Neural progenitor cell (in vitro differentiated cells): Measurements from ENCODE around the gene GFPT1. TPM values are rescaled to one million over a fixed set of nuclear protein-coding genes. Genes with fewer than 3 reads are reported as not detected.

Source experiments
- DNase-seq: peaks from one replicate; pipeline ENCODE4 v3.0.0-alpha.2; 2016; ENCODE audit warnings: low spot score
- H2AFZ ChIP-seq: fragments of 200-600 bp; sonication (generic); replicated peaks from 2 replicates; pipeline ENCODE4 v1.6.1; 2016; ENCODE audit warnings: antibody characterized with exemption
- H3F3A ChIP-seq: fragments of 200-600 bp; sonication (generic); 2 replicates; pipeline ENCODE4 v1.6.1; 2016; ENCODE audit warnings: antibody characterized with exemption, low read depth
- H3K27ac ChIP-seq: fragments of 200-600 bp; sonication (generic); 2 replicates; pipeline ENCODE4 v1.5.1; 2016; ENCODE audit warnings: mild to moderate bottlenecking
- H3K27me3 ChIP-seq: fragments of 200-600 bp; sonication (generic); 2 replicates; pipeline ENCODE4 v1.6.1; 2016; ENCODE audit warnings: mild to moderate bottlenecking, moderate library complexity
- H3K36me3 ChIP-seq: fragments of 200-600 bp; sonication (generic); 2 replicates; pipeline ENCODE4 v1.5.1; 2016
- H3K4me1 ChIP-seq: fragments of 200-600 bp; sonication (generic); 2 replicates; pipeline ENCODE4 v1.6.1; 2016; ENCODE audit warnings: mixed run types
- H3K4me2 ChIP-seq: fragments of 200-600 bp; sonication (generic); 2 replicates; pipeline ENCODE4 v1.6.1; 2016
- H3K4me3 ChIP-seq: fragments of 200-600 bp; sonication (generic); 2 replicates; pipeline ENCODE4 v1.5.1; 2016
- H3K79me2 ChIP-seq: fragments of 200-600 bp; sonication (generic); 2 replicates; pipeline ENCODE4 v1.6.1; 2016; ENCODE audit warnings: low read depth
- H3K9ac ChIP-seq: fragments of 200-600 bp; sonication (generic); 2 replicates; pipeline ENCODE4 v1.6.1; 2016
- H3K9me3 ChIP-seq: fragments of 200-600 bp; sonication (generic); 2 replicates; pipeline ENCODE4 v1.5.1; 2016; ENCODE audit warnings: low read depth
- H4K20me1 ChIP-seq: fragments of 200-600 bp; sonication (generic); 2 replicates; pipeline ENCODE4 v1.6.1; 2016; ENCODE audit warnings: low read depth
- H3K27ac Mint-ChIP-seq: 3 replicates; pipeline ENCODE4 v1.8.0; 2021; ENCODE audit warnings: mixed read lengths
- H3K27me3 Mint-ChIP-seq: 2 replicates; pipeline ENCODE4 v1.8.0; 2022; ENCODE audit warnings: low read depth, mild to moderate bottlenecking, inconsistent platforms, moderate library complexity, mixed read lengths; ENCODE audit not compliant: insufficient read depth
- H3K36me3 Mint-ChIP-seq: 3 replicates; pipeline ENCODE4 v1.8.0; 2021; ENCODE audit warnings: mixed read lengths
- H3K4me1 Mint-ChIP-seq: 3 replicates; pipeline ENCODE4 v1.8.0; 2021; ENCODE audit warnings: mixed read lengths
- H3K4me3 Mint-ChIP-seq: 3 replicates; pipeline ENCODE4 v1.8.0; 2021; ENCODE audit warnings: mild to moderate bottlenecking, moderate library complexity, mixed read lengths
- H3K9me3 Mint-ChIP-seq: 3 replicates; pipeline ENCODE4 v1.8.0; 2020; ENCODE audit warnings: mixed read lengths
- EZH2 ChIP-seq: fragments of 200-600 bp; sonication (generic); IDR thresholded peaks from 2 replicates; pipeline ENCODE4 v1.6.1; 2017; ENCODE audit warnings: antibody characterized with exemption, mild to moderate bottlenecking, moderate library complexity
- EZH2phosphoT487 ChIP-seq: fragments of 200-600 bp; sonication (generic); IDR thresholded peaks from 2 replicates; pipeline ENCODE4 v1.6.1; 2017; ENCODE audit warnings: antibody characterized with exemption
- total RNA-seq: library from RNA; depleted of rRNA; stranded (reverse); fragments of >200 nt; gene quantifications from 2 replicates; pipeline ENCODE4 v1.2.3, GENCODE V29; 2015; ENCODE audit warnings: low replicate concordance
- TF ChIP-seq, protein P1 (sequence below): fragments of 200-600 bp; sonication (generic); IDR thresholded peaks from 2 replicates; pipeline ENCODE4 v1.5.1; 2017; ENCODE audit warnings: antibody characterized with exemption, mild to moderate bottlenecking

The GFPT1 gene
- total RNA-seq, 1 donor from 2014 or later = 54.3 TPM

DNA sequence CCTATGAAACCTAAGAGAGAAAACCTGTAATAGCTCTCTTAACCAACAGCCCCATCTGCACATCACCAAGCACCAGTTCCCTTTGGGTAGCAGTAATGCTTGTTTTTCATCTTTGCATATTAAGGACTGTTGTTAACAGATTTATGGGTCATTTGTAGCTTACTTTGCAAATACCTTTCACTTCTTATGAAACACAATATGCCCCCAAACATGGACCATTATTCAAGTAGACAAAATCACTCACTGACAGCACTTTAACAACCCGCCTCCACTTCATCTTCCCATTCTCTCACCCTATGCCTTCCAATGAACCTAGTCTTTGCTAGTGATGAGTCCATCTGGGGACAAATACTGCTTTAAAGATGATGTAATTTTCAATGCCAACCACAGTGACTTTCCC, 64.4 kb downstream of the GFPT1 start:
- H3K4me2 ChIP-seq = no peak overlapping the region

DNA sequence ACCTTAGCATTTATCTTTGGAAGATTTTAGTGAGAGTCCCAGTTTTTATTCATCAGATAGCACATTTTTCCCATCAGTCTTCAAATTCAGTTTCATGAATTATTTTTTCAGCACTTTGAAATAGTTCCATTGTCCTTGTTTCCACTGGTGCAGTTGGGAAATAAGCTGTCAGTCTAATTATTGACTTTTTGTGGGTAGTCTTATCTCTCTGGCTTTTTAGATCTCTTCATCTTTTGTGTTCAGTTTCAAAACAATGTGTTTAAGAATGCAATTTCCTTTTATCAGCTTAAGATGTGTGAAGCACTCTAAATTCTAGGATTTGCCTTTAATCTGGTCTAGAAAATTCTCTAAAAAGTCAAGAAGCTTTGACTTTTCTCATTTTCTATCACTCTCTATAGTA, 70.5 kb downstream of the GFPT1 start:
- peaks cover 19% of the 10 kb centered on the region for H3K36me3 Mint-ChIP-seq
- no peak overlapping the region for H3K27ac Mint-ChIP-seq
- Histone ChIP-seq H3K4me1 (no peaks in the 10 kb centered on the region), H4K20me1 (no peaks in the 10 kb centered on the region), H3K27me3 (no peaks in the 10 kb centered on the region), H3K36me3 (no peaks in the 10 kb centered on the region), H3K27ac (no peak overlapping the region), H3K79me2 (no peaks in the 10 kb centered on the region), H3K9me3 (no peaks in the 10 kb centered on the region), H3F3A (no peaks in the 10 kb centered on the region), H3K9ac (no peak overlapping the region), H2AFZ (no peak overlapping the region), H3K4me3 (no peak overlapping the region), H3K4me2 (no peak overlapping the region)
- H3K9me3 Mint-ChIP-seq = peaks cover 6% of the 10 kb centered on the region
- TF ChIP-seq EZH2phosphoT487 = no peak
- no peaks in the 10 kb centered on the region for H3K4me1 Mint-ChIP-seq
- H3K27me3 Mint-ChIP-seq = no peaks in the 10 kb centered on the region
- DNase-seq = no peak
- H3K4me3 Mint-ChIP-seq = no peak overlapping the region

More for the DNA sequence above, 64.4 kb downstream of the GFPT1 start:
- H3F3A ChIP-seq = no peaks in the 10 kb centered on the region
- H2AFZ ChIP-seq = no peak overlapping the region
- no peak overlapping the region for H3K9ac ChIP-seq
- DNase-seq = no peak
- Mint-ChIP-seq H3K4me1 (no peaks in the 10 kb centered on the region), H3K36me3 (peaks cover 23% of the 10 kb centered on the region), H3K4me3 (no peak overlapping the region), H3K9me3 (no peaks in the 10 kb centered on the region), H3K27me3 (no peaks in the 10 kb centered on the region), H3K27ac (no peak overlapping the region)
- H3K4me3 ChIP-seq = no peak overlapping the region
- TF ChIP-seq, protein P1, sequence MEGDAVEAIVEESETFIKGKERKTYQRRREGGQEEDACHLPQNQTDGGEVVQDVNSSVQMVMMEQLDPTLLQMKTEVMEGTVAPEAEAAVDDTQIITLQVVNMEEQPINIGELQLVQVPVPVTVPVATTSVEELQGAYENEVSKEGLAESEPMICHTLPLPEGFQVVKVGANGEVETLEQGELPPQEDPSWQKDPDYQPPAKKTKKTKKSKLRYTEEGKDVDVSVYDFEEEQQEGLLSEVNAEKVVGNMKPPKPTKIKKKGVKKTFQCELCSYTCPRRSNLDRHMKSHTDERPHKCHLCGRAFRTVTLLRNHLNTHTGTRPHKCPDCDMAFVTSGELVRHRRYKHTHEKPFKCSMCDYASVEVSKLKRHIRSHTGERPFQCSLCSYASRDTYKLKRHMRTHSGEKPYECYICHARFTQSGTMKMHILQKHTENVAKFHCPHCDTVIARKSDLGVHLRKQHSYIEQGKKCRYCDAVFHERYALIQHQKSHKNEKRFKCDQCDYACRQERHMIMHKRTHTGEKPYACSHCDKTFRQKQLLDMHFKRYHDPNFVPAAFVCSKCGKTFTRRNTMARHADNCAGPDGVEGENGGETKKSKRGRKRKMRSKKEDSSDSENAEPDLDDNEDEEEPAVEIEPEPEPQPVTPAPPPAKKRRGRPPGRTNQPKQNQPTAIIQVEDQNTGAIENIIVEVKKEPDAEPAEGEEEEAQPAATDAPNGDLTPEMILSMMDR = no peak
- TF ChIP-seq EZH2 = no peak
- H3K9me3 ChIP-seq = no peaks in the 10 kb centered on the region
- H3K79me2 ChIP-seq = no peaks in the 10 kb centered on the region
- no peaks in the 10 kb centered on the region for H3K27me3 ChIP-seq
- H4K20me1 ChIP-seq = no peaks in the 10 kb centered on the region
- H3K27ac ChIP-seq = no peak overlapping the region
- no peaks in the 10 kb centered on the region for H3K36me3 ChIP-seq
- H3K4me1 ChIP-seq = no peaks in the 10 kb centered on the region

DNA sequence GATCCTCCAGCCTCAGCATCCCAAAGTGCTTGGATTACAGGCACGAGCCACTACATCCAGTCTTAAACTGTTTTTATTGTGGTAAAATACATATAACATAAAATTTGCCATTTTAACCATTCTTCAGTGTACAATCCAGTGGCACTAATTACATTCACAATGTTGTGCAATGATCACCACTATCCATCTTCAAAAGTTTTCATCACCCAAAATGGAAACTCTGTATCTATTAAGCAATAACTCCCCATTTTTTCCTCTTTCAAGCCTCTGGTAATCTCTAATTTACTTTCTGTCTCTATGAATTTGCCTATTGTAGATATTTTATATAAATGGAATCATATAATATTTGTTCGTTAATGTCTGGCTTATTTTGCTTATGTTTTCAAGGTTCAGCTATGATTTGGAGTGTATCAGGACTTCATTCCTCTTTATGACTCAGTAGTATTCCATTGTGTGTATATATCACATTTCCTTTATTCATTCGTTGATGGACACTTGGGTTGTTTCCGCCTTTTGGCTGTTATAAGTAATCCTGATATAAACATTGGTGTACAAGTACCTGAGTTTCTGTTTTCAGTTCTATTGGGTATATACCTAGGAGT, 71.8 kb downstream of the GFPT1 start:
- TF ChIP-seq EZH2phosphoT487 (no peak), EZH2 (no peak)
- TF ChIP-seq, protein P1 = no peak
- no peak overlapping the region for H3K27ac Mint-ChIP-seq
- Histone ChIP-seq H3K9ac (no peak overlapping the region), H3K27ac (no peak overlapping the region), H2AFZ (no peak overlapping the region), H4K20me1 (no peaks in the 10 kb centered on the region), H3K4me1 (no peaks in the 10 kb centered on the region), H3K79me2 (no peaks in the 10 kb centered on the region), H3K36me3 (no peaks in the 10 kb centered on the region), H3K4me3 (no peak overlapping the region), H3K9me3 (no peaks in the 10 kb centered on the region), H3K27me3 (no peaks in the 10 kb centered on the region), H3F3A (no peaks in the 10 kb centered on the region), H3K4me2 (no peak overlapping the region)
- no peaks in the 10 kb centered on the region for H3K27me3 Mint-ChIP-seq
- peaks cover 18% of the 10 kb centered on the region for H3K36me3 Mint-ChIP-seq
- no peak for DNase-seq
- H3K4me3 Mint-ChIP-seq = no peak overlapping the region
- peaks cover 6% of the 10 kb centered on the region for H3K9me3 Mint-ChIP-seq
- no peaks in the 10 kb centered on the region for H3K4me1 Mint-ChIP-seq

DNA sequence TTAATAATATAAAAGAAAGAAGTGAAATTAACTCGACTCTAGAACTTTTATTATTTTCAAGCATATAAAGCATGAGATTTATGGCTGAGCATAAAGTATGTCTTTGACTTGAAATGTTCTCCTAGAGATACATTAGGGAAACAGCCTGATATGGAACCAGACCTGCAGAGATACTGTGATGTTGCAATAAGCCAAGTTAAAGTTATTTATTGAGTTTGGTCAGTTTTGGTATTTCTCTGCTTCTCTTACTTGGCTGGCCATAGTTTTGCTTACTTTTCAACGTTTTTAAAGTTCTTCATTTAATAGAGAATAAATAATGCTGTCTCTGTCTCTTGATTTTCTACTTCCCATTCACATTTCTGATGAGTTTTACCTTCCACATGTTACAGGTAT, 76.0 kb downstream of the GFPT1 start:
- H3K4me2 ChIP-seq = no peak overlapping the region
- H3K9me3 Mint-ChIP-seq = peaks cover 3% of the 10 kb centered on the region
- no peaks in the 10 kb centered on the region for H3K9me3 ChIP-seq
- no peak overlapping the region for H3K4me3 Mint-ChIP-seq
- H3K36me3 ChIP-seq = no peaks in the 10 kb centered on the region
- H3K4me3 ChIP-seq = no peak overlapping the region
- no peak for TF ChIP-seq EZH2
- TF ChIP-seq, protein P1 = no peak
- no peak overlapping the region for H2AFZ ChIP-seq
- peaks cover 11% of the 10 kb centered on the region for H3K27me3 Mint-ChIP-seq
- no peak overlapping the region for H3K9ac ChIP-seq
- peaks cover 6% of the 10 kb centered on the region for H3K36me3 Mint-ChIP-seq
- peaks cover 1% of the 10 kb centered on the region for H3F3A ChIP-seq
- H3K27ac Mint-ChIP-seq = no peak overlapping the region
- no peaks in the 10 kb centered on the region for H3K79me2 ChIP-seq
- H3K4me1 ChIP-seq = peaks cover 2% of the 10 kb centered on the region
- peaks cover 9% of the 10 kb centered on the region for H3K4me1 Mint-ChIP-seq
- H3K27me3 ChIP-seq = peaks cover 13% of the 10 kb centered on the region
- no peaks in the 10 kb centered on the region for H4K20me1 ChIP-seq
- no peak overlapping the region for H3K27ac ChIP-seq
- no peak for DNase-seq
